ENCODE data around the gene MOCS3.
"Not testable (repeated sequence)": the region's sequence is repeated elsewhere in the genome, so short reads cannot be mapped to it uniquely, and the experiment has no call there.

The MOCS3 gene

DNA sequence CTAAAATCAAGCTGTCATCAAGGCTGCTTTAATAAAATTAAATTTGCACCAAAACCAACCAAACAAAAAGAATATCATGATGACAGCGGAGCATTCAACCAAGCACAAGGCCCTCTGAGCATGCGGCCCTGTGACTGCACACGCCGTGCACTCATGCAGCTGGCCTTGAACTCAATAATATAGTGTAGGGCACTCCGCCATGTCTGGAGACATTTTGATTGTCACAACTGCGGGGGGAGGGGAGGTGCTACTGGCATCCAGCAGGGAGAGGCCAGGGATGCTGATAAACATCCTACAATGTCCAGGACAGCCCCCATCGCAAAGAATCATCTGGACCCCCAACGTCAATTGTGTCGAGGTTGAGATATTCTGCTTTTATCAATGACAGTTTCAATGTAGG lies 9.7 kb downstream of the MOCS3 start:
- Histone ChIP-seq H3K27me3 (peaks cover 72% of the 10 kb centered on the region), H3K9me3 (no peaks in the 10 kb centered on the region), H3K4me3 (ENCODE audit: low read depth in 1 of 2, low read length in 1 of 2) (no peak overlapping the region), H3K27ac (no peak overlapping the region), H3K4me1 (ENCODE audit: control insufficient read depth in 1 of 2, insufficient read depth in 1 of 2, low read depth in 1 of 2, low read length in 1 of 2) (no peaks in the 10 kb centered on the region), H3K36me3 (no peaks in the 10 kb centered on the region)
- TF ChIP-seq, protein P1, sequence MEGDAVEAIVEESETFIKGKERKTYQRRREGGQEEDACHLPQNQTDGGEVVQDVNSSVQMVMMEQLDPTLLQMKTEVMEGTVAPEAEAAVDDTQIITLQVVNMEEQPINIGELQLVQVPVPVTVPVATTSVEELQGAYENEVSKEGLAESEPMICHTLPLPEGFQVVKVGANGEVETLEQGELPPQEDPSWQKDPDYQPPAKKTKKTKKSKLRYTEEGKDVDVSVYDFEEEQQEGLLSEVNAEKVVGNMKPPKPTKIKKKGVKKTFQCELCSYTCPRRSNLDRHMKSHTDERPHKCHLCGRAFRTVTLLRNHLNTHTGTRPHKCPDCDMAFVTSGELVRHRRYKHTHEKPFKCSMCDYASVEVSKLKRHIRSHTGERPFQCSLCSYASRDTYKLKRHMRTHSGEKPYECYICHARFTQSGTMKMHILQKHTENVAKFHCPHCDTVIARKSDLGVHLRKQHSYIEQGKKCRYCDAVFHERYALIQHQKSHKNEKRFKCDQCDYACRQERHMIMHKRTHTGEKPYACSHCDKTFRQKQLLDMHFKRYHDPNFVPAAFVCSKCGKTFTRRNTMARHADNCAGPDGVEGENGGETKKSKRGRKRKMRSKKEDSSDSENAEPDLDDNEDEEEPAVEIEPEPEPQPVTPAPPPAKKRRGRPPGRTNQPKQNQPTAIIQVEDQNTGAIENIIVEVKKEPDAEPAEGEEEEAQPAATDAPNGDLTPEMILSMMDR (IDR thresholded peaks at IDR 0.05) = no peak

DNA sequence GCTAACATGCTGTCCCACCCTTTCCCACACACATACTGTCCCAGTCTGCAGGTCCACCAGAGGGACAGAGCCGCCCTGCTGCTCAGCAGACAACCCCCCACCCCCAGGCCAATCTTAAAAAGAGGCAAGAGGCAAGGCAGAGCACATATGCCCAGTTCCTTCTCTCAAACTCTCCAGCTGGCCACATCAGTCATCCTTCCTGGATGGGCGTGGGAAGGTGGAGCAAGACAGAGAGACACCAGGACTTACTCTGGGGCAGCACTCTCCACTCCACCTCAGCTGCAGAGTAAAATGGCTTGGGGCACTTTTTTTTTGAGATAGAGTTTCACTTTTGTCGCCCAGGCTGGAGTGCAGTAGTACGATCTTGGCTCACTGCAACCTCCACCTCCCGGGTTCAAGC lies 10.8 kb downstream of the MOCS3 start:
- Histone ChIP-seq H3K4me1 (ENCODE audit: control insufficient read depth in 1 of 2, insufficient read depth in 1 of 2, low read depth in 1 of 2, low read length in 1 of 2) (no peaks in the 10 kb centered on the region), H3K36me3 (no peaks in the 10 kb centered on the region), H3K27ac (no peak overlapping the region), H3K9me3 (no peaks in the 10 kb centered on the region), H3K4me3 (ENCODE audit: low read depth in 1 of 2, low read length in 1 of 2) (no peak overlapping the region), H3K27me3 (peaks cover 73% of the 10 kb centered on the region)
- TF ChIP-seq, protein P1 (IDR thresholded peaks at IDR 0.05) = no peak

DNA sequence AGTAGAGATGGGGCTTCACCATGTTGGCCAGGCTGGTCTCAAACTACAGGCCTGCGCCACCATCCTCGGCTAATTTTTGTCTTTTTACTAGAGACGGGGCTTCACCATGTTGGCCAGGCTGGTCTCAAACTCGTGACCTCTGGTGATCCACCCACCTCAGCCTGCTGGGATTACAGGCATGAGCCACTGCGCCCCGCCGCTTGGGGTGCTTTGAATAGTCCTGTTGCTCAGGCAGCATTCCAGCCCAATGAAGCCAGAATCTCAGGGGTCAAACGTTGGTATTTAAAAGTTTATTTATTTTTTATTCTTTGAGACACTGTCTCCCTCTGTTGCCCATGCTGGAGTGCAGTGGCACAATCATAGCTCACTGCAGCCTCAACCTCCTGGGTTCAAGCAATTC lies 11.3 kb downstream of the MOCS3 start:
- Histone ChIP-seq H3K4me1 (ENCODE audit: control insufficient read depth in 1 of 2, insufficient read depth in 1 of 2, low read depth in 1 of 2, low read length in 1 of 2) (no peaks in the 10 kb centered on the region), H3K27me3 (peaks cover 74% of the 10 kb centered on the region), H3K36me3 (no peaks in the 10 kb centered on the region), H3K27ac (no peak overlapping the region), H3K9me3 (no peaks in the 10 kb centered on the region), H3K4me3 (ENCODE audit: low read depth in 1 of 2, low read length in 1 of 2) (no peak overlapping the region)
- TF ChIP-seq, protein P1 (IDR thresholded peaks at IDR 0.05) = no peak

DNA sequence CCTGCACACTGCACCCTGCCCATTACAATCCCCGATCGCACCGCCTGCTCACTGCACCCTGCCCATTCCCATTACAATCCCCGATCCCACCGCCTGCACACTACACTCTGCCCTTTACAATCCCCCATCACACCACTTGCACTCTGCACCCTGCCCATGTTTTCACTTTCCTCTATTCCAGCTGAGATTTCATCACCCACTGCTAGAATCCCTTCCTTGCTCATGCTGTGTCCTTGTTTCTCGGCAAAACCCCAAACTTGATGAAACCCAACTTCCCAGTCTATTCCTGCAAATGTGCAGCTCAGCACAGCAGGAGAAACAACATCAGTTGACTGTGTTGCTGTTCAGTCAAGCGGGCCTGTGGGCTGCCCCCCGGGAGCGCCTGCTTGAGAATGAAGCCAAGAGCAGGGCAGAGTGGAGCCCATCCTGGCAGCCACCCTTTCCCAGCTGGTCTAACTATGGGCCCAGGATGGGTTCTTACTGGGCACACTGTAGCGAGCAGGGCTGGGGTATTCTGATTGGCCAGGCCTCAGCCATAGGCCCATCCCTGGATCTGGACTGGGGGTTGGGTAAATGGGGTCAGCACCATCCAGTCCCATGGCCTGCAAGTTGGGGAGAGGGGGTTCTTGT lies 17.2 kb downstream of the MOCS3 start:
- H3K4me1 ChIP-seq (ENCODE audit: control insufficient read depth in 1 of 2, insufficient read depth in 1 of 2, low read depth in 1 of 2, low read length in 1 of 2) = no peaks in the 10 kb centered on the region
- no peak overlapping the region for H3K27ac ChIP-seq
- no peaks in the 10 kb centered on the region for H3K36me3 ChIP-seq
- H3K9me3 ChIP-seq = no peaks in the 10 kb centered on the region
- peaks cover 34% of the 10 kb centered on the region for H3K27me3 ChIP-seq
- no peak overlapping the region for H3K4me3 ChIP-seq (ENCODE audit: low read depth in 1 of 2, low read length in 1 of 2)
- TF ChIP-seq, protein P1 (IDR thresholded peaks at IDR 0.05) = no peak

DNA sequence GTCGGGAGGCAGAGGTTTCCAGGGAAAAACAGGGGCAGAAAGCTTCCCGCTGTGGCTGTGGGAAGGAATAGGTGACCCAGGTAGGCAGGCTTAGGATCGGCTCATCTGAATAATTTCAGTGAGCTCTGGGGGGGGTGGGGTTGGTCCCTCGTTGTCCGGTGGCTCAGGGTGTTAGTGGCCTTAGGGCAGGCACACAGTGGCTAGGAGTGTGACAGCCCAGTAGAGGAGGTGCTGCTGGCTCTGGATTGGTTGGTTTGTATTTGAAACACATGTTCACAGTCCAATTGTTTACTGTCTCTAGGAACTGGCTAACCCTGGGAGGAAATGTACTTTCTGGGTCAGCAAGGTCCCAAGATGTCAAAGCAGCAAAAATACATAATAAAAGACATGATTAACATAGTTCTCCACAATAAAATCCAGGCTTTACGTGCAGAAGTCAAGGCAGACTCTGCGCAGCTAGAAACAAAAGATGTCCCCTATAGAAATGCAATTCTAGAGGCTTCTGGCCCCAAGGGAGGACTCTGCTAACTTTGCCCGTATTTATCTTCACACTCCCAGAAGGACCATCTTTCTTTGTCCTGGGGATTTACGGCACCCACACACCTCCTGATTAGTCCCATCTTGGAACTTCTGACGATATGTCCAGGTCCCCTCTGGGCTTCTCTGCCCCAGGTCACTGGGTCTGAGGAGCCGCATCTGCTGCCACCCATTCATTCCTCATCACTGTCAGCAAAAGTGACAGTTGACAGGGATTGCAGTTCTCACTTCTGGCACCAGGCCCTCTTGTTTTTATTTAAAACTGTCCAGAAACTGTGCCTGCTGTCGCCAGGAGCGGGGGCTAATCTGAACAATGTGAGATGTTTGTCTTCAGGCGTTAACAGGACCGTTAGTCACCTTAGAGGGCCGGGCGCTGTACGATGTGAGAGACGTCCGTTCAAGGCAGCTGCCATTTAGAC lies 18.7 kb downstream of the MOCS3 start:
- Histone ChIP-seq H3K27ac (no peak overlapping the region), H3K27me3 (peaks cover 28% of the 10 kb centered on the region), H3K4me3 (ENCODE audit: low read depth in 1 of 2, low read length in 1 of 2) (no peak overlapping the region), H3K36me3 (no peaks in the 10 kb centered on the region), H3K9me3 (no peaks in the 10 kb centered on the region), H3K4me1 (ENCODE audit: control insufficient read depth in 1 of 2, insufficient read depth in 1 of 2, low read depth in 1 of 2, low read length in 1 of 2) (no peaks in the 10 kb centered on the region)
- TF ChIP-seq, protein P1 (IDR thresholded peaks at IDR 0.05) = no peak

DNA sequence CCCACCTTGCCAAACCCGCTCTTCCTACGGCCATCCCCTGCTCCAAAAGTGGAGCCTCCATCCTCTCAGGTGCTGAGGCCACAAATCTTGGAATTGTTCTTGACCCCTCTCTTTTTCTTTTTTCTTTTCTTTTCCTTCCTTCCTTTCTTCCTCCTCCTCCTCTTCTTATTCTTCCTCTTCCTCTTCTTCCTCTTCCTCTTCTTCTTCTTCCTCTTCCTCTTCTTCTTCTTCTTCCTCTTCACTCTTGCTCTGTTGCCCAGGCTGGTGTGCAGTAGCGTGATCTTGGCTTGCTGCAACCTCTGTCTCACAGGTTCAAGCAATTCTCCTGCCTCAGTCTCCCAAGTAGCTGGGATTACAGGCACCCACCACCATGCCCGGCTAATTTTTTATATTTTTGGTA lies 19.9 kb downstream of the MOCS3 start:
- peaks cover 40% of the 10 kb centered on the region for H3K27me3 ChIP-seq
- not testable (repeated sequence) for H3K9me3 ChIP-seq; H3K27ac ChIP-seq; H3K4me3 ChIP-seq (ENCODE audit: low read depth in 1 of 2, low read length in 1 of 2); H3K4me1 ChIP-seq (ENCODE audit: control insufficient read depth in 1 of 2, insufficient read depth in 1 of 2, low read depth in 1 of 2, low read length in 1 of 2); H3K36me3 ChIP-seq
